ENCODE results near the gene BTG4. TPM values are rescaled to one million over a fixed set of nuclear protein-coding genes. Genes with fewer than 3 reads are reported as not detected.

BTG4 gene
- polyA plus RNA-seq, 1 experiment: not detected

GRCh38 chr11:111490496-111490895 lies 21.7 kb downstream of the BTG4 start:
- no peak for TF ChIP-seq CTCF (IDR thresholded peaks at IDR 0.05; ENCODE audit: low read depth, low read length)
- ChIA-PET POLR2A (no interaction called here), CTCF (no interaction called here)
- H3K4me3 ChIP-seq (ENCODE audit: low read depth, low read length): no peak overlapping the region
- no peaks in the 10 kb centered on the region for H3K9me3 ChIP-seq (ENCODE audit: control insufficient read depth, insufficient read depth, low read length)
- no peak for DNase-seq (ENCODE audit: low read depth, low spot score)
- H3K27me3 ChIP-seq (ENCODE audit: control insufficient read depth, insufficient read depth, low read length): no peaks in the 10 kb centered on the region
- no peak overlapping the region for H3K27ac ChIP-seq (ENCODE audit: low read depth, low read length)

- ChIA-PET POLR2A (no interaction called here), CTCF (interaction anchor here (0.6 kb wide), 1 partner anchor 272 kb away, joined by 3 read pairs; no protein-coding TSS in a partner anchor)
- H3K9me3 ChIP-seq (ENCODE audit: control insufficient read depth, insufficient read depth, low read length): peaks cover 3% of the 10 kb centered on the region; the same call in 1 of the 2 replicates
- DNase-seq (ENCODE audit: low read depth, low spot score): no peak
- H3K27ac ChIP-seq (ENCODE audit: low read depth, low read length): no peak overlapping the region
- no peak for TF ChIP-seq CTCF (IDR thresholded peaks at IDR 0.05; ENCODE audit: low read depth, low read length)
- no peak overlapping the region for H3K4me3 ChIP-seq (ENCODE audit: low read depth, low read length)
- no peaks in the 10 kb centered on the region for H3K27me3 ChIP-seq (ENCODE audit: control insufficient read depth, insufficient read depth, low read length)
Measured at GRCh38 chr11:111483431-111483830, 28.8 kb downstream of the BTG4 start.

GRCh38 chr11:111479666-111480065 lies 32.5 kb downstream of the BTG4 start:
- no peak for DNase-seq (ENCODE audit: low read depth, low spot score)
- TF ChIP-seq CTCF (IDR thresholded peaks at IDR 0.05; ENCODE audit: low read depth, low read length): 0 out of 2 replicates have a peak, but pooled peaks have one; percentile 4
- no peak overlapping the region for H3K27ac ChIP-seq (ENCODE audit: low read depth, low read length)
- H3K27me3 ChIP-seq (ENCODE audit: control insufficient read depth, insufficient read depth, low read length): no peaks in the 10 kb centered on the region
- ChIA-PET CTCF (interaction anchor here (1.1 to 1.3 kb wide), 3 partner anchors 15 to 34 kb away, joined by 3 to 6 read pairs (median 4); no protein-coding TSS in a partner anchor), POLR2A (no interaction called here)
- H3K9me3 ChIP-seq (ENCODE audit: control insufficient read depth, insufficient read depth, low read length): peaks cover 3% of the 10 kb centered on the region; the same call in 1 of the 2 replicates
- H3K4me3 ChIP-seq (ENCODE audit: low read depth, low read length): no peak overlapping the region

GRCh38 chr11:111477898-111478297 lies 34.3 kb downstream of the BTG4 start:
- Histone ChIP-seq H3K4me3 (ENCODE audit: low read depth, low read length) (no peak overlapping the region), H3K9me3 (ENCODE audit: control insufficient read depth, insufficient read depth, low read length) (peaks cover 1% of the 10 kb centered on the region; the same call in 1 of the 2 replicates), H3K27ac (ENCODE audit: low read depth, low read length) (no peak overlapping the region), H3K27me3 (ENCODE audit: control insufficient read depth, insufficient read depth, low read length) (no peaks in the 10 kb centered on the region)
- no peak for DNase-seq (ENCODE audit: low read depth, low spot score)
- POLR2A ChIA-PET: no interaction called here
- no peak for TF ChIP-seq CTCF (IDR thresholded peaks at IDR 0.05; ENCODE audit: low read depth, low read length)
- CTCF ChIA-PET: interaction anchor here (0.6 to 2.4 kb wide), 2 partner anchors 23 to 124 kb away, joined by 5 to 8 read pairs; no protein-coding TSS in a partner anchor

- Histone ChIP-seq H3K9me3 (ENCODE audit: control insufficient read depth, insufficient read depth, low read length) (no peaks in the 10 kb centered on the region), H3K4me3 (ENCODE audit: low read depth, low read length) (no peak overlapping the region), H3K27me3 (ENCODE audit: control insufficient read depth, insufficient read depth, low read length) (no peaks in the 10 kb centered on the region), H3K27ac (ENCODE audit: low read depth, low read length) (no peak overlapping the region)
- ChIA-PET CTCF (interaction anchor here (2.4 kb wide), 1 partner anchor 22 kb away, joined by 8 read pairs; no protein-coding TSS in a partner anchor), POLR2A (no interaction called here)
- TF ChIP-seq CTCF (IDR thresholded peaks at IDR 0.05; ENCODE audit: low read depth, low read length): no peak
- DNase-seq (ENCODE audit: low read depth, low spot score): no peak
Measured at GRCh38 chr11:111476956-111477355, 35.2 kb downstream of the BTG4 start.
